HG03103 (cell line): ENCODE data around the gene STK35.
"Not testable (repeated sequence)": the region's sequence is repeated elsewhere in the genome, so short reads cannot be mapped to it uniquely, and the experiment has no call there.

Experiments
- ATAC-seq: cut with Tn5 transposase; IDR thresholded peaks from one replicate; pipeline ENCODE4 v1.9.1; 2021; ENCODE audit warnings: low read depth; ENCODE audit not compliant: unreplicated experiment

STK35 gene

DNA sequence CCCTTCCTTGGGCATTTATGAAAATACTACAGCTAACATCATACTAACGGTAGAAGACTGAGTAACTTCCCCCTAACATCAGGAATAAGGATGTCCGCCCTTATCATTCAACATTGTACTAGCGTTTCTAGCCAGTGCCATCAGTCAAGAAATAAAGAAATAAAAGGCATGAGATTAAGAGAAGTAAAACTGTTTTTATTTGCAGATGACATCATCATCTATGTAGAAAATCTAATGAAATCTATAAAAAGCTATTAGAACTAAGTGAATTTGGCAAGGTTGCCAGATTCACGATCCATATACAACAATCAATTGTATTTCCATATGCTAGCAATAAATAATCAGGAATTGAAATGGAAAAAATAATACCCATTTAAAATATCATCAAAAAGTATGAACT lies 54.6 kb downstream of the STK35 start:
- no peak for ATAC-seq

DNA sequence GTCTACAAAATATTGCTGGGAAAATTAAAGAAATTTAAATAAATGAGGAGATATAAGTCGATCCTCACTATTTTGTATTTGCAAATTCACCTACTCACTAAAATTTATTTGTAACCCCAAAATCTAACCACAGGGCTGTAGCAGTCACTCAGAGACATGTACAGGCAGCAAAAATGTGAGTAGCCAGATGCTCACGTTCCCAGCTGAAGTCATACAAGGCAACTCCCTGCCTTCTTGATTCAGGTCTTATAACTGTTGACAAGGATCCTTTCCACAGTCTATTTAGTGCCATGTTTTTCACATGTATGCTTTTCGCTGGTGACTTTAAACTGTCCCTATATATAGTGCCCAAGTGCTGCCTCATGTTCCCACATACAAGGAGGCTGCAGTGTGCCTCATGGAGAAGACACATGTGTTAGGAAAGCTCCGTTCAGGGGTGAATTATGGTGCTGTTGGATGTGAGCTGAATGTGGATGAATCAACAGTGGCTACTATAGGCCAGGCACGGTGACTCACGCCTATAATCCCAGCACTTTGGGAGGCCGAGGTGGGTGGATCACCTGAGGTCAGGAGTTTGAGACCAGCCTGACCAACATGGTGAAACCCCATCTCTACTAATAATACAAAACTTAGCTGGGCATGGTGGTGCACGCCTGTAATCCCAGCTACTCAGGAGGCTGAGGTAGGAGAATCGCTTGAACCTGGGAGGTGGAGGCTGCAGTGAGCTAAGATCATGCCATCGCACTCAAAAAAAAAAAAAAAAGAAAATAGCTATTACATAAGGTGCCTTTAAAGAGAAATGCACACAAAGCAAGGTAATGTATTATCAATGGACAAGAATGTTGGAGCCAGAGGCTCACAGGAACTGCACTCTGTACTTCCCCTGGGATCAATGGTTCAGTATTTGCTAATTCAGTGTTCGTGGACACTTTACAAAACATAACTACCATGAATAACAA lies 55.3 kb downstream of the STK35 start:
- ATAC-seq = no peak

DNA sequence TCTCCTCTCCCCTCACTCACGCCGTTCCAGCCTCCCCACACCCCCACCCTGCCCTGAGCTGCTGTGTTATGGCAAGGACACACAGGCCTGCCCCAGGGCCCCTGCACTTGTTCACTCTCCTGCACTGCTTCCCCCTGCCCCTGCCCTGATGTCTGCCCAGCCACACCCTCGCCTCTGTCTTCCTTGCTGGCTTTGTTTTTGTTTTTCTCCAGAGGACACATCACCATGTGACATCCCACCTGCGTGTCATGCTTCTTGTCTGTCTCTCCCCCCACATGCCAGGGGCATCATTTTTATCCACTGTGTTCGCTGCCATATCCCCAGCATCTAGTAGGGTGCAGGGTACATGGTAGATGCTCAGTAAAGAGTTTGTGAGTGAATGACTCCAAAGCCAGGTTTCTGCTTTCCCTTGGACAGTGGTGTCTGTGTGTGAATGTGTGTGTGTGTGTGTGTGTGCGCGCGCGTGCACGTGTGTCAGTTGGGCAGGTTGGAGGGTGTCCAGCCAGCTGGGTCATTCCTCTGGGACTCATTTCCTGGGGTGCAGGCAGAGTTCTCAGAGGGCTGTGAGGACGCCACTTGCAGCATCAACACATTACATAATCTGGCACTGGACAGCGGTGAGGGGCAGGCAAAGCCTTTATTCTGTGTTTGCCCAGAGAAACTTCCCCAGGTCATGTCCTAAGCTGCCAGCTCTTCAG lies 60.6 kb downstream of the STK35 start:
- ATAC-seq = no peak

DNA sequence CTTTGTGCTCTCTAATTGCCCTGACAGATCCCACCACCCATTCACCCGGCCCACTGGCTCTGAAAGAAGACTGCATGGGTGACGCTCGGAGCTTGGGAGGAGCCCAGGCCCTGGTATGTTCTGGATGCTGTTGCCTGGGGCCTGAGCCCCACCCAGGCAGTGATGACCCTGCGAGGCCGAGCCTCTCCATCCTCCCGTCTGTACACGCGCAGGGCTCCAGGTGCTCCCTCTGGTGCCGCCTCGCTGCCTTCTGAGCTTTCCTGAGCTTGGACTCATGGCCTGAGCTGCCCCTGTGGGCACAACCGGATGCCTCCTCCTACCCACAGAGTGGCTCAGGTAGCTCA lies 61.2 kb downstream of the STK35 start:
- no peak for ATAC-seq

DNA sequence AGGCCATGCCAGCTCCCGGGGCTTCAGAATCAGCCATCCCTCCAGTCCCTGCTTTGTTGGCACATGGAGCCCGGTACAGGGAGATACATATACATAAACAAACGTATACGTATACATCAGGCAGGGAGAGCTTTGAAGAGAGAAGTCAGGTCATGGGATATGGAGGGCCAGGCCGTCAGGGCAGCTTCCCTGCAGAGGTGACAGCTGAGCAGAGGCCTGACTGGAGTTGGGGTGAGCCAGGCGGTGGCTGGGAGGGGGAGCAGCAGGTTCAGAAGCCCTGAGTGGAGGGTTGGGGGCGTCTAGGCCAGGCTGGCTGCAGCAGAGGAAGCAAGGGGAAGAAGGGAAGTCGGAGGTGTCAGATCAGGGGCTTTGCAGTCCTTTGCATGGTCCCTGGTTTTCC lies 61.7 kb downstream of the STK35 start:
- ATAC-seq = no peak

DNA sequence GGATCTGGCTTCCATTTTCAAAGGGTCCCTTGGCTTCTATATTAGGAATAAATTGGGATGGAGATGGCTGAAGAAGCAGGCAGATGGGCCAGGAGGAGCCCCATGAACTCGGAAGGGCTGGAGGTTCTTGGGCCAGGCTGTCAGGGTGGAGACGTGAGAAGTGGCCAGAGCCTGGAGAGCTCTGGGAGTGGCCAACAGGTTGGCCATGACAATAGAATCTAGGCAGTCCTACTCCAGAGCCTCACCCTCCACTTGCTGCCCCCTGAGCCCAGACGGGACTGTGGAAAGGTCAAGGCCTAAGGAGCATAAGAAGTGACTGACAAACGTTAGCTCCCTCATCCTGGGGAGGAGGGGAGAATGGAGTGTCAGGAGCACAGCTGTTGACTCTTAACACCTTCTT lies 62.1 kb downstream of the STK35 start:
- ATAC-seq = no peak

DNA sequence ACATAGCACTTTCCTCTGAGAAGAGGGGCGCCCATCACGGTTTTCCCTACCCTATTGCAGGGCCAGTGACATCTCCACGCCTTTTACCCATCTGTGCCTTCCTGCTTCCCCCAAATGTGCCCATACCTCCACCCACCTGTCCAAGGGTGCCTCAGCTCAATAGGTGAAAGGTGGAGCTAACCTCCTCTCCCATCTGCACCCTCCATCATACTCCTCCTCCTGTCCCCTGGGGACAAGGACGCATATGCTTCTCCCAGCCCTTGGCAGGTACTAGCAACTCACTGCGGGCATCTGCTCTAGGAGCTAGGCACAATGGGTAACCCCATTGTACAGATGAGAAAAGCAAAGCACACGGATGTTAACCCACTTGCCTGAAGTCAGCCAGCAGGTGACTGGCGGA lies 62.8 kb downstream of the STK35 start:
- ATAC-seq = no peak

DNA sequence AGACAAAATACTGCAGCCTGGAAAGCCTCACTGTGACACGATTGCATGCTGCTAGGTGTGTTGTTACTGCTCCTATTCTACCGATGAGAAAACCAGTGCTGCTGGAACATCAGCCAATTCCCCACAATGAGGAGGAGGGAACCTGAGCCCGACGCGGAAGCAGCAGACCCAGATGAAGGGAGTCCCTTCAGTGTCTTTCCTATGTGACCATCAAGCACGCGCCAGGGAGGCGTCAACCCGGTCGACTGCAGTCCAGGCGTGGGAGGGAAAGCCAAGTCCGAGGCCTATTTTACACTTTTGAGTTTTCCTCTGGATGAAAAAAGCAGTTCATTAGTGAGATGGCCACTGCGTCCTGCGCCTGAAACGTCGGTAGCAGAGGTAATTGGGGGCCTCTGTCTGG lies 63.3 kb downstream of the STK35 start:
- ATAC-seq = no peak

DNA sequence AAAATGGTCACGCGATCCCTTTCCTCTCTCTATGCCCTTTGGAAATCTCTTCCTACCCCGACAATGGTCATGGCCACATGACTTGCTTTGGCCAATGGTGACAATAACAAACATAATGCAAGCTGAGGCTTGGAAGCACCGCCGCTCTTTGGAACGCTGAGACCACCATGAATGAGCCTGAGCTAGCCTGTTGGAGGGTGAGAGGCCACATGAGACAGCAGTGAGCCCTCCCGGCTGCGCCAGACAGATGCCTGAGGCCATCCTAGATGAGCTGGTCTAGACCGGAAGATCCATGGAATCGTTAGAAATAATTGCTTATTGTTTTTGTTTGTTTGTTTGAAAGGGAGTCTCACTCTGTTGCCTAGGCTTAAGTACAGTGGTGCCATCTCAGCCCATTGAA lies 64.2 kb downstream of the STK35 start:
- no peak for ATAC-seq

DNA sequence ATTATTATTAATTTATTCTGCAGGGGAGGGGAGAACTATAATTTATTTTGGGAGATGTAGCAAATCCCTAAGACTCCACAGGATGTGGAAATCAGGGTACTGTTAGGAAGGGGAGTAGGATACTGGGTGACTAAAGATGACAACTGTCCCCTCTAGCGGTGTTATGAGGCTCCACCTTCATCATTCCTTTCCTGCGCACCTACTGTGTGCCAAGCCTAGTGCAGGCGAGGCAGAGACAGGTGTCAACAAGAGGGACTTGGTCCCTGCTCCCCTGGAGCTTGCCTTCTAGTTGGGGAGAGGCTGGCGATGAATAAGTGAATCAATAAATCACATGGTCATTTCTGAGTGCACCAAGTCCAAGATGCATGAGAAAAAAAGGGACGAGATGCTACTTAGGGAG lies 65.5 kb downstream of the STK35 start:
- no peak for ATAC-seq

DNA sequence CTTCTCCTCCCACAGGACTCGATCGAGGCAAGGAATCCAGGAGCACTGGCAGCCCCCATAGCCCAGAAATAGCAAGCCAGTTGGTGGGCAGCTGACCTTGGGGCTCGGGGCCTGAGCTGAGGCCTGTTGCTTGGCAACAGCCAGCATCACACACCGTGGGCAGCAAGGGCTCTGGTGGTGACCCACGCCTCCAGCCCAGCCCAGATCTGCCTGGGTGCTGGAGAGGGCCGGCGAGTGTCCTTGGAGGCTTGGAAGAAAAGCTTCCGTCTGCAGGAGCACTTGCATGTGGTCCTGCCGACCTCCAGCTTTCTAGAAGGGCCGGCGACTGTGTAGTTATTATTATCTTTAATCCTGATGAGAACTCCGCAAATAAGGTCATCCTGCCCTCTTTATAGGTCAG lies 67.3 kb downstream of the STK35 start:
- no peak for ATAC-seq

DNA sequence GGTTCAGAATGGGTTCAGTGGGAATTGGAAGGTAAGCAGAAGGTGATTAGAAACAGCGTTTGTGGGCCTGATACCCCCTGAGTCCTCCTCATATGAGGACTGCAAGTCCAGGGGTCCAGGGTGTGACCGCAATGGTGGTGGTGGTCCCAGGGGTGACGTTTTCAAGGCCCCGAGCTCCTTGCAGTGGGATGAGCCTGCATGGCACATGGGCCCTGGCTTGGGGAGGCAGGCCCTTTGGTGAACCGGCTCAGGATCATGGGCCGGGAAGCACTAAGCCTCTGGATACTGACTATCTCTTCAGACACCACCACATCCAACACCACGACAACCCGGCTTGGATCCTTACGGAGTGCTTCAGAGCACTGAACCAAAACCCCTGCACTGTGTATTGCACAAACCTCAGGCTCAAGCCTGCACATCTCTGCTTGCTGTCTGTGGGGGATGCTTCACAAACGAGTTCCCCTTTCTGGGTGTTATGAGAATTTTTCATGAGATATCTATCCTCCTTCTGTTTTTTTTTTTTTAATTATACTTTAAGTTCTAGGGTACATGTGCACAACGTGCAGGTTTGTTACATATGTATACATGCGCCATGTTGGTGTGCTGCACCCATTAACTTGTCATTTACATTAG lies 67.9 kb downstream of the STK35 start:
- ATAC-seq = no peak

DNA sequence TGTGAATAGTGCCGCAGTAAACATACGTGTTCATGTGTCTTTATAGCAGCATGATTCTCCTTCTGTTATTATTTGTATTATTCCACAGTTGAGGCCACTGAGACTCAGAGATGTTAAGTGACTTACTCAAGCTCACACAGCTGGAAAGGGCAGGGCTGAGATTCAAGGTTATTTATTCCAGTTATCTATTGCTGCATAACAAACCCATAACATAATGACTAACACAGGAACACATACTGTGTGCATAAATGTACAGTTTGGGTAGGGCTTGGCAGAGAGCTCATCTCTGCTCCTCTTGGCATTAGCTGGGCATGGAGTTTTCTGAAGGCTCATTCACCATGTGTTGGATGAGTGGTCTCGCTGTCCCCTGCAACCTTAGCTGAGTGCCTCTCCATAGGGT lies 68.8 kb downstream of the STK35 start:
- ATAC-seq = no peak

DNA sequence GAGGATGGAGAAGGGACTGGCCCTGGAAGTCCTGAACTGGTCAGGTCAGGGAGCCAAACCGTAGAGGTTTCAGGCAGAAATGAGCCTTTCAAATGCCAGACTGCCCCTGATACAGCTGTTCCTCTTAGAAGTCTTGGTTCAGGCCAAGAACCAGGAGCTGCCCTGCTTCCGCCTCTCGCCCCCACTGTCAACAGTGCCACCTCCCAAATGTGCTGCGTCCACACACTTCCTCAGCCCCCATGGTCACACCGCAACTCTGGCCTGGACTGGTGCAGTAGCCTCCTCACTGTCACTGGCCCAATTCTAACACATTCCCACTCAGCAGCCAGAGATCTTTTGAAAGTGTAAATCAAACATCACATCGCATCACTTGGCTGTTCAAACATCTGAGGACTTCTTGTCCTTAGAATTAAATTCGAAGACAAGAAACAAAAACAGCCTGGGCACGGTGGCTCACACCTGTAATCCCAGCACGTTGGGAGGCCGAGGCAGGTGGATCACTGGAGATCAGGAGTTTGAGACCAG lies 69.7 kb downstream of the STK35 start:
- ATAC-seq = no peak

DNA sequence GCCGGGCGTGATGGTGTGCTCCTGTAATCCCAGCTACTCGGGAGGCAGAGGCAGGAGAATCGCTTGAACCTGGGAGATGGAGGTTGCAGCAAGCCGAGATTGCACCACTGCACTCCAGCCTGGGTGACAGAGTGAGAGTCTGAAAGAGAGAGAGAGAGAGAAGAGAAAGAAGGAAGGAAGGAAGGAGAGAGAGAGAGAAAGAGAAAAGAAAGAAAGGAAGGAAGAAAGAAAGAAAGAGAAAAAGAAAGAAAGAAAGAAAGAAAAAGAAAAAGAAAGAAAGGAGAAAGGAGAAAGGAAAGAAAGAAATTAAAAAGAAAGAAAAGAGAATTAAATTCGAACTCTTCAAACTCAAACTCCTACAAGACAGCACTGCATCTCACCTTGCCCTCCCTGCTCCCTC lies 70.2 kb downstream of the STK35 start:
- not testable (repeated sequence) for ATAC-seq

DNA sequence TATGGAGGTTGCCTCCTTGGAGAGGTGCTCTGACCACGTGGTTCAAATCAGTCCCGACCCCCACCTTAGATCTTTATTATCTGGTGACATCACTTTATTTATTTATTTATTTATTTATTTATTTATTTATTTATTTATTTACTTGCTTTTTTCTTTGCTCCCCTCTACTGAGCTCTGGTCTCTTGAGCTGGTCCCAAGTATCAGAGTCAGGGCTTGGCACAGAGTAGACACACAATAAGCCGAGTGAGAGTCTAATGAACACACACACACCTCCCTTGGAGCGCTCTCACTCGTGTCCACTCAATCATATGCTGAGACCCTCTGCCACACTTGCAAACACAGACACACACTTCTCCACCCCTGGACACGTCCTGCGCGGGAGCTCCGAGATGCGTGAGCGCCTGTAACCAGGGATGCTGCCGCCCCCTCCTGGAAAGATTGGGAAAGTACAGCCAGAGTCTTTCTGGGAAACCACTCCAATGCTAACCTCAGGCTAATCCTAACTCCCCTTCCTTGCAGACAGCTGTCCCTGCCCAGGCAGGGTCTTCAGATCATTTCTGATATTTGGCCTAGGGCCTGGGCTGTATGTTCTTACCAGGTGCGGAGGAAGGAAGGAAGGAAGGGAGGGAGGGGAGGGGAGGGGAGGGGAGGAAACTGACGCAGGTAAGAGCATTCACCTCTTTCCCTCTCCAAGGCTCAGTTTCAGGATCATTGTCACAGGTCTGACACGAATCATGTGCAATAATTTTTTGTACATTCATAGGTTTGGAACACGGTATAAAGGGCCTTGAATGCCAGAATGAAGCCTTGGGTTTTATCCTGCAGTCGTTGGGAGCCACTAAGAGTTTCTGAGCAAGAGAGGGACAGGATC lies 70.9 kb downstream of the STK35 start:
- no peak for ATAC-seq

DNA sequence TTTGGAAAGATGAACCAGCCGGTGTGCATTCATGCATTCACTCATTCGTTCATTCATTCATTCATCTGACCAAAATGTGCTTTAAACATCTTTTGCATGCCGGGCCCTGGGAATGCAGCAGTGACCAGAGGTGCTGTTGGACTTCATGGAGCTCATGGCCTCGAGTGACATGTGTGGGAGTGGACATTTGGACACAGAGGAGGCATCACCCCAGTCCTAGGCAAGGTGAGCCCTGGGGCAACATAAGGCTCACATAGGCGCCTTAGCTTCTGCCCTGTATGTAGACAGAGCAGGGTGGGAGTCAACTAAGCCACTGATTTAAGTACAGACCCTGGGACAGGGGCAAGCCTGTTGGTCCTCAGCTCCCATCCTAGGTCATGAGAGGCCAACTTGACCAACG lies 71.6 kb downstream of the STK35 start:
- ATAC-seq = no peak

DNA sequence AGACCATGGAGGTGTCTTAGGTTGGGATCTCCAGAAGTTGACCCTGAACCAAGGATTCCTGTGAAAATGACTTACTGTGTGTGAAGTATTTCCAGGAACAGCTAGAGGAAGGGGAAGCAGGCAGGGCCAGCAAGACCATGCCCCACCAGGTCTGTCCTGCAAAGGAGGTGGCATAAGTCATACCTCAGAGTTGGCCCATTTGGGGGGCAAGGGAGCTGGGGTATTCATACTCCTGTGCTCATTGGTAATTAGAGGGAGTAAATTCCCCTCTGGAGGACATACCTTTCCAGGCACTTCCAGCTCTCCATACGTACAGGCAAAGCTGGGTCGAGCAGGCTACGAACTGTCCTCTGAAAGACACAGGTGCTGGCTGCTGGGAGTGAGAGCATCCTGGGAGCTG lies 72.4 kb downstream of the STK35 start:
- ATAC-seq = no peak

DNA sequence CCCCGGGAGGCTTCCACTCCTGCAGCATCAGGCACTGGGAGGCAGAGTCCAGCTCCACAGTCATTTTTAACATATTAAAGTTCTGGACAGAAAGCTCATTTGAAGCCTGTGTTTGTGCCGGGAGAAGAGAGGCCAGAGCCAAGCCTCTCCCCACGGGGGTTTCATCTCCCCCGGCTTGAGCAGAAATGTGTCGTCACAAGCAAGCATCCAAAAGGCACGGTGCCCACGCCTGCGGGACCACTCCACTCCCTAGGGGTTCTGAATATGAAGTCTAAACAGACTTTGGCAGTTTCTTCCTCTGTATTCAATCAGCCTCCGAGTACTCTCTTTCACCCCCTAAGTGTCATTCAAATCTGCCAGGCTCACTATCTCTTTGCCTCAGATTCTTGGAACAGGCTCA lies 75.3 kb downstream of the STK35 start:
- no peak for ATAC-seq
